ENCODE measurements around the gene ELOVL2.

DNA sequence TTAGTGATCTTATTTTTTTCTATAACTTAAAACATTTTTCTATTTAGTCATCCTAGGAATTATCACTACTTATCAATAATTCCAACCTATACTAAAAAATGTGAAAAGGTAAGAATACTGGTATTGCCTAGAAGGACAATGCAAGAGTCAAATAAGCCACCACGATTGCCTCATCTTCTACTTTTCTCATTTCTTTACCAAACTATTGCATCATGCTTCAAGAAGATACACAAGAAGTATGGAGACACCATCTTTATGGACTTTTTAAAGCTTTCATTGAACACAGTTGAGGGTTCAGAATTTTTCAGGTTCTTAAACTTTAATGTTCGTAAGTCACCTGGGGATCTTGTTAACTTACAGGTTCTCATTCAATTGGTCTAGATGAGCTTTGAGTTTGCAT lies 25.9 kb downstream of the ELOVL2 start:
- TF ChIP-seq, protein P1, sequence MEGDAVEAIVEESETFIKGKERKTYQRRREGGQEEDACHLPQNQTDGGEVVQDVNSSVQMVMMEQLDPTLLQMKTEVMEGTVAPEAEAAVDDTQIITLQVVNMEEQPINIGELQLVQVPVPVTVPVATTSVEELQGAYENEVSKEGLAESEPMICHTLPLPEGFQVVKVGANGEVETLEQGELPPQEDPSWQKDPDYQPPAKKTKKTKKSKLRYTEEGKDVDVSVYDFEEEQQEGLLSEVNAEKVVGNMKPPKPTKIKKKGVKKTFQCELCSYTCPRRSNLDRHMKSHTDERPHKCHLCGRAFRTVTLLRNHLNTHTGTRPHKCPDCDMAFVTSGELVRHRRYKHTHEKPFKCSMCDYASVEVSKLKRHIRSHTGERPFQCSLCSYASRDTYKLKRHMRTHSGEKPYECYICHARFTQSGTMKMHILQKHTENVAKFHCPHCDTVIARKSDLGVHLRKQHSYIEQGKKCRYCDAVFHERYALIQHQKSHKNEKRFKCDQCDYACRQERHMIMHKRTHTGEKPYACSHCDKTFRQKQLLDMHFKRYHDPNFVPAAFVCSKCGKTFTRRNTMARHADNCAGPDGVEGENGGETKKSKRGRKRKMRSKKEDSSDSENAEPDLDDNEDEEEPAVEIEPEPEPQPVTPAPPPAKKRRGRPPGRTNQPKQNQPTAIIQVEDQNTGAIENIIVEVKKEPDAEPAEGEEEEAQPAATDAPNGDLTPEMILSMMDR (IDR thresholded peaks at IDR 0.05) = no peak
- TF ChIP-seq POLR2AphosphoS5 (IDR thresholded peaks at IDR 0.05; ENCODE audit: insufficient read depth in 1 of 2, low read depth in 1 of 2) = no peak

Measured in vagina (tissue), 2 donors.